Activated CD4-positive, alpha-beta T cell treated with anti-CD3 and anti-CD28 coated beads, Interleukin-2, Interleukin-4, amounts not matched to agents 100 ng/mL and 50 ng/mL, durations not matched to agents 16 hours and 8 hours (primary cell): ENCODE results near the gene JAG2.

ENCODE experiments used
- DNase-seq: peaks from one replicate; pipeline ENCODE4 v3.0.0-alpha.2; 2020; ENCODE audit warnings: low spot score

The JAG2 gene

GRCh38 chr14:105182296-105183020 is 13.9 kb upstream of the JAG2 start:
- no peak for DNase-seq

- DNase-seq, result no peak
Observed at GRCh38 chr14:105181549-105182295, 13.1 kb upstream of the JAG2 start.

DNA sequence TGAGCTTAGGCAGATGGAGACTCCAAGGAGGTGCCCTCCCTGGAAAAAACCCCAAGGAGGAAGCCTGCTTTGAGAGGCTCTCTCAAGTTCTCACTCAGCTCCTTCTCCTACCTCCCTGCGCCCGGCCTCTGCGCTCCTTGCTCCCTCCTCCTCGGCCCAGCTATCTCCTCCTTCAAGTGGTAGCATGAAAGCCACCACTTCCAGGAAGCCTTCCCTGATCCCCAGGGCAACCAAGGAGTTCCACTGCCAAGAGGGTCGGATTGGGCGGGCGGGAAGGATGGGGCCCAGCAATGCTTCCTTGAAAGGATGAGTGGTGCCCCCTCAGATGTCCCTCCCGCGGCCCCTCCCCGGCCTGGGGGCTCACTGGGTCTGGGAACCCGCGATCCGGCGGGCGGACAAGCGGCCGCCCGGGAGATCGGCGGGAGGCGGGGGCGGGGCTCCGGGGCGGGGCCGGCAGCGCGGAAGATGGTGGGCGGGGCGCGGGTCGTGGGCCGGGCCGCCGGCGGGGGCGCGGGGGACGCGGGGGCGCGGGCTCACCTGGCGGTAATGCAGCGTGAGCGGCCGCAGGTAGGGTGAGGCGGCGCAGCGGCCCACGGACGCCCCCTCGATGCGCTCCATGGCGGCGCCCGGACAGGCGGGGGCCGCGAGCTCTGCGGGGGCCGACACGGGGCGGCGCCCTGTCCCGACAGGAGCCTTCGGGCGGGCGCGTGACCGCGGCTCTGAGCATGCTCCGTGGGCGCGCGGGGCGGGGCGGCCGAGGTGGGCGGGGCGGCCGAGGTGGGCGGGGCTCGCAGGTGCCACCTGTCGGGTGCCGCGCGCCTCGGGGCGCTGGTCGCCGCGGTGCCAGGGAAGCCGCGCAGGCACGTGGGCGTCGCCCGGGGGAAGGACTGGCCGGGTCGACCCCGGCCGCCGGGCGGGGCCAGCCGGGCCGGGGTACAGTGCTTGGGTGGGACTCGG is 12.3 kb upstream of the JAG2 start, which contains the start of gene NUDT14:
Gene NUDT14, minus strand, starts transcription at position 721 of the 957 bp plus-strand sequence. Its CDS starts 103 bp downstream, at position 618.
- peak; percentile 80 for DNase-seq

DNA sequence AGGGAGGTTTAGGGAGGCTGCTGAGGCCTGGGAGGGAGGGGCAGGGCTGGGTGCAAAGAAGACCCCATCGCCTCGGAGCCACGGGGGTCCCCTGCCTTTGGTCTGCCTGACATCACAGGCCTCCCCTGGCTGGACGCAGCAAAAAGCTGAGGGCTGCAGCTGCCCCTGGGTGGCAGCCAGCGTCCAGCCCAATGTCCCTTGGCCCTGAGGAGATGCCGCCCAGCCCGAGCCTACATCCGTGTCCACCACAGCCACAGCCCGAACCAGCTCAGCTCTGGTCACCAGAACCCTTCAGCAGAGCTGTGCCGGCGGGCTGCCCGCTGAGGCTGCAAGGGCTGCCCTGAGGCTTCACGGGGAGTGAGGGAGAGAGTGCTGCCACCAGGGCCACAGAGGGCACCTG is 10.6 kb upstream of the JAG2 start:
- DNase-seq, result no peak

- DNase-seq, result no peak
Observed at GRCh38 chr14:105178868-105179140, 10.2 kb upstream of the JAG2 start.

- DNase-seq, result no peak
Observed at GRCh38 chr14:105178069-105178867, 9.7 kb upstream of the JAG2 start.

DNA sequence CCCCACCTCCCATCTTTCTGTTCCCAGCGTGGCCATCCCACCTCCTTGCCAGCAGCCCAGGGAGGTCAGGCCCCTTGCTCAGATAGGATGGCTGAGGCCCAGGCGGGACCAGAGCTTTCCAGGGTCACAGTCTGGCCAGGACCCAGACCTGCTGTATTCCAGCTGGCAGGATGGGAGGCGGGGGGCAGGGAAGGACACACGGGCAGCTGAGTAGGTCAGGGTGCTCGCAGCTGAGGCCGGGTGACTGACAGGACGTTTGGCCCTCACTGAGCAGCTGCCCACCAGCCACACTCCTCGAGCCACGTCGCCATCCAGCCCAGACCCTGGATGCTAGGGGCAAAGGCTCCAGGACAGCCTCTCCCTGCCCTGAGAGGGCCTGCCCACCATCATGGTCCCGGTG is 8.5 kb upstream of the JAG2 start:
- DNase-seq, result no peak

DNA sequence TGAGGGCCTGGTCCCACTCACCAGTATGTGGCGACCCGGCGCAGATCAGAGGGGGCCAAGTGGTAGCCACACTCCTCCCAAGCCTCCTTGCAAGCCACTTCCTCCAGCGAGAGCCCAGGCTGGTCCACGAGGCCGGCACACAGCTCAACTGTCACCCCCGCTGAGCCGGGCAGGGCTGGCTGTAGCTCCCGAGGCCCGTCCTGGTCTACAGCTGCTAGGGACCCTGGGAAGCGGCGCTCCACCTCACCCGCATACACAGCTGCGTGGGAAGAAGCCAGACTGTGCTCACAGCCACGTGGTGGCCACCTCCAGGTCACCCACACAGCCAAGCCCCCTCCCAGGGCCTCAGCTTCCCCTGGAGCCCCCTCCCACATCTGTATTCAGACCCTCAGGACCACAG is 7.9 kb upstream of the JAG2 start:
- no peak for DNase-seq

- peak; percentile 39 for DNase-seq
Observed at GRCh38 chr14:105173901-105174894, 5.6 kb upstream of the JAG2 start.

- DNase-seq, result no peak
Observed at GRCh38 chr14:105173145-105173544, 4.6 kb upstream of the JAG2 start.

- no peak for DNase-seq
Observed at GRCh38 chr14:105172476-105172875, 3.9 kb upstream of the JAG2 start.

GRCh38 chr14:105171004-105171673 is 2.6 kb upstream of the JAG2 start:
- DNase-seq, result no peak

DNA sequence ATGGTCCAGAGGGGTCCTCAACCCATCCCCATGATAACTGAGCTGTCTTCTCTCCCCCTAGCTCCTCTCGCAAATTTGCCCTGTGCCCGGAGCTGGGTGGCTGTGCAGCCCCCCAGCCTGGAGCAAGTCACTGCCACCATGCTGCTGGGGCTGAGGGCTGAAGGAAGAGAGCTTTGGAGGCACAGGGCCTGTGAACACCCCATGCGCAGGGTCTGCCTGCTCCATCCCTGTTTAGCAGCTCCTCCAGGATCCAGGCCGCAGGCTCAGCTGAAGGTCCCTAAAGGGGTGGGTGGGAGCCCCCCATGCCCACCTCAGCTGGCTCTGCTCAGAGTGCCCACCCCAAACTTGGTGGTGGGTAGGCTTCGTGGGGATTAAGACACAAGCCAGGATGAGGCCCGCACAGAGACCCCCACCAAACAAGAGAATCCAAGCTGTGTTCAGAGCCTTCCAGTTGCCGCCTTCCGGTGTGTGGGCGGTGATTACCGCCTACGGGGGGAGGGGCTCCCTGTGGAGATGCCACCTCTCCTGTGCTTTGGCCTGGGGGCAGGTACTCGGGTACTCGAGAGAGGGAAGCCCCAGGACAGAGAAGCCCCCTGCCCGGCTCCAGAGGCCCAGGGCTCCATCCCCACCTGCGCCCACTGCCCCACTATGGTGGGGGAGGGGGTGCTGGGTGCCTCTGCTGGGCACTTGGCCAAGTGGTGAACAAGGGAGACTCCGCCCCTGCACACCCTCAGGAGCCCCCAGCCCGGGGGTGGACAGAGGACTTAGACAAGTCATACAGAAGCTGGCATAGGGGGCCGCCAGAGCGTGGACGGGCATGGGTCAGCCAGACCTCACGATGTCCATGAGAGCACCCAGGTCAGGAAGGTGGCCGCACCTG is 1.4 kb upstream of the JAG2 start:
- DNase-seq, result no peak

DNA sequence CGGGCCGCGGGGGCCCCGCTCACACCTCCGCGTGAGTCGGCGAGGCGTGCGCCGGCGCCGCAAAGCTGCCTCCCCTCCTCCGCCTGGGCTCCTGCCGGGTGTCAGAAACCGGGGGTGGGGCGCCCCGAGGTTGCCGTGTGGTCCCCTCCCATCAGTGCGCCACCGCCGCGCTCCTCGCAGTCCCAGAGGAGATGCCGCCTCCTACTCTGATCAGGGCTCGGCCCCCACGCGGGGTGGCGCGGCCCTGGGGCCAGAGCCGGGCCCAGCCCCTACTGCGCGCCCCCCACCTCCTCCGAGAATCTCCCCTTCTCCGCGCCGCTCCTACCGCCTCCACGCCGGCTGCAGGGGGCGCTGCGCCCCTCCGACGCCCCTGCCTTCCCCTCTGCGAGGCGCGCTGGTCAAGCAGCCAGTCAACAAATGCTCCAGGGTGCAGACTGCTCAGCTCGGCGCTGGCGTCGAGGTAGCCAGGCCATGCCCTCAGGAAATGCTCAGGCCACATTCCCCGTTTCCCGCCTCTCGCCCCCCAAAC is 467 bp upstream of the JAG2 start:
- DNase-seq, result peak; percentile 28

DNA sequence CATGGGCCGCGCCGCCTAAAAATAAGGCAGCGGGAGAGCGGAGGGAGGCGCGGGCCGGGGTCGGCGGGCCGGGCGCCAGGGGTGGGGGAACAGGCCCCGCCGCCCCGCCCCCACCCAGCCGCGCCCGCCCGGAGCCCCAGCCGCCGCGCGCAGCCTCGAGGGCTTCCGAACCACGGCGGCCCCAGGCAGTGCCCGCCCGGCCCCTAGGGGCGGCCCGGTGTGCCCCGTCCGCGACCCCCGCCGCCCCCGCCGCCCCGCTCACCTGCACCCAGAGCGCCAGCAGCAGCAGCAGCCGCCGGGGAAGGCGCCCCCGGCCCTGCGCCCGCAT is 519 bp downstream of the JAG2 start:
- no peak for DNase-seq

DNA sequence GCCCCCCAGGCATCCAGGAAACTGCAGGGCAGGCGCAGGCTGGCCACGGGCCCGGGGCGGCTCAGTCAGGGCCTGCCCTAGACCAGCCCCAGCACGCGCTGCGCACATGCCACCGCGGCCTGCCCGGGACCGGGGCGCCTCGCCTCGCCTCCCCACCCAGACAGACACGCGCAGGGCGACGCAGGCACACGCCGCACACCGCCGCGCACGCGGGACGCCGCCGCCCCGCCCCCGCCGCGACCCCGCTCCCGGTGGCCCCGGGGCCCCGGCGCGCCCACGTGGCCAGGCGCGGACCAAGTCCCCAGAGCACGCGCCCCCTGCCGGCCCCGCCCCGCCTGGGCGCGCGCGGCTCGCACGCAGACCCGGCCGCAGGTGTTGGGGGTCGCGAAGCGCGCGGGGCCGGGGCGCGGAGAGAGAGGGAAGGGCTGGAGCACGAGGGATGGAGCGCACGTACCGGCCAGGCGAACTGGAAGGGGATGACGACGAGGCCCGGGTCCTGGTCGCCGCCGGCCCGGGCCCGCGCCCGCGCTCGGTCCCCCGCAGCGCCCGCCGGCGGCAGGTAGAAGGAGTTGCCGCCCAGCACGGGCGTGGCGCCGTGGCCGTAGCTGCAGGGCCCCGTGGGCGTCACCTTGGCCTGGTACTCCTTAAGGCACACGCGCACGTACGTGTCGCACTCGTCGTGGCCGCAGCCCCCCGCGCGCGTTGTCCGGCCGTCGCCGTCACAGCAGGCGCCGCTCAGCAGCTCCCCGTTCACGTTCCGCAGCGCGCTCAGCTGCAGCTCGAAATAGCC is 1.1 kb downstream of the JAG2 start:
- DNase-seq, result no peak

DNA sequence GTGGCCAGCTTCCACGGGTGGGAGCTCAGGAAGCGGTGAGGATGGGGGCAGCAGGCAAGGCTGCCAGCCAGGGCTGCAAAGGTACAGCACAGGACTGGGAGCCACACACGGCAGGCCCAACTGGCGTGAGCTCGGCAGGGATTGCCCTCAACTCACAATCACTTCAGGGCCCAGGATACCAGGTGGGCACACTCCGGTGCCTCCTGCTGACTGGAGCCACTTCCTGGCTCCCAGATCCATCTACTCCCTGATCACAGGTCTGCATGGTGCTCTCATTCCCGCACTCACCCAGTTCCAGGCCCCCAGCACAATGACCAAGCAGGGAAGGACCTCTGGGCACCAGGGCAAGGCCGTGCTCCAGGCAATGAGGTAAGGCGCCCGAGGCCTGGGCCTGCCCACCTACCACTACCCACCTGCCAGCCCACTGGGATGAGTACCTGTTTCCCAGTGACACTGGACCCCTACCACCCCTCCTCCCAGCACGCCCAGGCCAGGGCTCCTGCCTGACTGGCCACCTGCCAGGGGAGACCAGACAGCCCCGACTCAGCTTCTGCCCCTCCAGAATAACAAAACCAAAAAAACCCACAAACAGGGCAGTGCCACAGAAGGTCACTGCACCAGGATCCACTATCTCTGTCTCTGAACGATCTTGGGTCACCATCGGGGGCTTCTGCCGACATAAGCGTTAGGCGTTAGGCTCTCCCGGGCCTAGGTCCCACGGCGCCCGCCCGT is 1.8 kb downstream of the JAG2 start:
- DNase-seq, result no peak
